ENCODE measurements around the gene NR4A3.
"Not testable (repeated sequence)": the region's sequence is repeated elsewhere in the genome, so short reads cannot be mapped to it uniquely, and the experiment has no call there.

The NR4A3 gene

DNA sequence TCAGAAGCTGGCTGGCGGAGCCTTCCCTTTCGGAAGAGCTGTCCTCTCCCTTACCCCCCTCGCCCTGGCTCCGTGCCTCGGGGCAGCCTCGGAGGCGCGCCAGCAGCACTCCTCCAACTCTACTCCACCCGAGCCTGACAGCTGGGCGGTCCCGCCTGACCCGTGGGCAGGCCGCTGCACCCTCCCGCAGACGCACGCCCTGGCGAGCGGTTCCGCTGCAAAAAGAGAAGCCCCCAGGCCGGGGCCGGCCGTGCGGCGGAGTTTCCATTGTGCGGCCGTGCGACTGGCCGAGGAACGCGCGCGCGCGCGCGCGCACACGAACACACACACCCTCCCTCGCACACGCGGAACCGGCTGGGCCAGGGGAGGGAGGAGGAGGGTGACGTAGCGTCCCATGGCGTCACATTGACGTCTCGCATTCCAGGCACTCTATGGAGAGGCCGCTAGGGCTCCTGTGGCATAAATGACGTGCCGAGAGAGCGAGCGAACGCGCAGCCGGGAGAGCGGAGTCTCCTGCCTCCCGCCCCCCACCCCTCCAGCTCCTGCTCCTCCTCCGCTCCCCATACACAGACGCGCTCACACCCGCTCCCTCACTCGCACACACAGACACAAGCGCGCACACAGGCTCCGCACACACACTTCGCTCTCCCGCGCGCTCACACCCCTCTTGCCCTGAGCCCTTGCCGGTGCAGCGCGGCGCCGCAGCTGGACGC lies at the start of gene NR4A3:
NR4A3 (plus strand) TSS at position 490 of the 713 bp plus-strand sequence. CDS start 6,158 bp downstream, outside the sequence.
- peak within 1 kb of the TSS; percentile 98 for H3K4me3 Mint-ChIP-seq
- ATAC-seq = peak; percentile 53
- H3K9me3 Mint-ChIP-seq = no peaks in the 10 kb centered on the region
- peak within 1 kb of the TSS; percentile 74 for H3K27ac Mint-ChIP-seq
- DNase-seq (ENCODE audit: low spot score in 2 of 2) = peak; percentile 61 to 82
- H3K36me3 Mint-ChIP-seq = peaks cover 75% of the 10 kb centered on the region
- peaks cover 64% of the 10 kb centered on the region for H3K4me1 Mint-ChIP-seq

DNA sequence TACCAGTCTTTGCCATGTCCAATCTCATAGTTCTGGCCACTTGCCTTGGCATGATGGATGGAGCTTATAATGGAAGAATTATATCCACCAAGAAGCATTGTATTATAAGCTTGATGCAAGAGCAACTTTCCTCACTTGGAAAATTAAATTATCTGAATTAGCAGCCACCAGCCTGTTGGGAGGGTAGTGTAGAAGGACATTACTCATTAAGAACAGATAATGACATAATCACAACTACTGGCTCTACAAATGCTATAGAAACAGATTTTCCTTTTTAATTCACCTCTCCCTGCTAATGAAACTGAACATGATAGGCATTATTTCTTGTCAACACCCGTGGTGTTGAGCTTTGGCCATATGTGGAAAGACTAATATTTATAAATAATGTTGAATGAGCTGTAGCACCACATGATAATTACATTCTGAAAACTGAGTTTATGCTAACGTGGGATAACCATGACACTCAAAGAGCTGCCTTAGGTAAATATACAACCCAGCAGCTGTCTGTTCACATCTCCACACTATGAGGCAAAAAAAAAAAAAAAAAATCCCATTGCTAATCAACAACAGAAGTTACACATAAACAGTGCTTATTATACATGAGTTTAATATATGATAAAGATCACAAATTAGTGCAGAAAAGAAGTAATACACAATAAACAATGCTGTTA lies 48.1 kb upstream of the NR4A3 start:
- ATAC-seq = no peak
- no peaks in the 10 kb centered on the region for H3K36me3 Mint-ChIP-seq
- no peaks in the 10 kb centered on the region for H3K9me3 Mint-ChIP-seq
- H3K4me1 Mint-ChIP-seq = peaks cover 2% of the 10 kb centered on the region
- no peak overlapping the region for H3K4me3 Mint-ChIP-seq
- no peak overlapping the region for H3K27ac Mint-ChIP-seq
- no peak for DNase-seq (ENCODE audit: low spot score in 2 of 2)

DNA sequence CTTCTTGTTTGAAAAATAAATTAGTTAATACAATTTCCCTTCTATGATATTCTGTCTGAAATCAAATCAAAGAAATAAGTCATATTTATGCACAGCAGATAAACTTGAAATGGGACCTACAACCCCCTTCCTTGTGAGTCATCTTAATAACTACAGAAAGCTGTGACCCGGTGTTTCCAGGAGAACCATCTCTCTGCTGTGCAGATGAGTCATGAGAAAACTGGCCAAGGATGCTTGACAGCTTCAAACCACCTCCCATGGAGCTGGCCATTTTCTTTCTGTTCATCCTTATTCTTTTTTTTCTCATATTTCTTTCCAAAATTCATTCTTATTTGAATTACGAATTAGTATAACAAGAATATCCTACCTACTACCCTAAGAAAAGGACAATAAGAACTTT lies 43.4 kb upstream of the NR4A3 start:
- peaks cover 12% of the 10 kb centered on the region for H3K4me1 Mint-ChIP-seq
- H3K36me3 Mint-ChIP-seq = no peaks in the 10 kb centered on the region
- no peaks in the 10 kb centered on the region for H3K9me3 Mint-ChIP-seq
- H3K4me3 Mint-ChIP-seq = no peak overlapping the region
- peak overlapping the region; percentile 76 for H3K27ac Mint-ChIP-seq
- ATAC-seq = peak; percentile 87
- no peak for DNase-seq (ENCODE audit: low spot score in 2 of 2)

DNA sequence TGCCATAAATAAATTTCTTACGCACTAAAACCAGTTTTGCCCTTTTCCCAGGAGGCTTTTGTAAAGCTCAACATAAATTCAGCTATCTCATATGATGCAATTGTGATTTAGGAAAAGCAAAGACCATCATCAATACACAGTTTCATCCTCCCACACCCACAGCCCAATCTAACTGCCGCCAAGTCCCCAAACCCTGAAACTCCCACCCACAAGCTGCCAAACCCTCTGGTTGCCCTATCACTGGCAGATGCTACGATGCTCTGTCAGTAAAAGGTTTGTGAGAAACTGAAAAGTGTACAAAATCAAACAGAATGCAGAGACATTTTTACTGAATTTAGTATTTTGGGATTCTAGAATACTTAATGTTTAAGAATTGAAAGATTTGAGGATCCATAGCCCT lies 42.8 kb upstream of the NR4A3 start:
- DNase-seq (ENCODE audit: low spot score in 2 of 2) (no peak), ATAC-seq (peak; percentile 29)
- Mint-ChIP-seq H3K4me1 (peaks cover 13% of the 10 kb centered on the region), H3K4me3 (no peak overlapping the region), H3K36me3 (no peaks in the 10 kb centered on the region), H3K9me3 (no peaks in the 10 kb centered on the region), H3K27ac (peak overlapping the region; percentile 76)

DNA sequence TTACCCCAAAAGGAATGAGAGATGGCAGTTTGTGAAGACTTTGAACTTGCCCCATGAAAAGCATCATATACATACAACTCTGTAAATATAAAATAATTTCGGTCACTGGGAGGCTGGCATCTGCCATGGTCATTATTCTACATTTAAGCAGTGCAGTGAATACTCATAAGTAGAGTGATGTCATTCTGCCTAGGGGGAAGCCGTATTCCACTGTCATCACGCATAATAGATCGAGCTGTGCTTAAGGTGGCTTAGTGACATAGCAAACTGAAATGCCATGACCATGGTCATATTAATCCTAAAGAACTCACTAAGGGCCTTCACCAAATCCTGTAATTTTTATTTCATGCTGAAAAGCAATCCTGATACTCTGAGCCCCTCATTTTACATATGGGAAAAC lies 42.4 kb upstream of the NR4A3 start:
- H3K4me3 Mint-ChIP-seq = no peak overlapping the region
- peak overlapping the region; percentile 76 for H3K27ac Mint-ChIP-seq
- peaks cover 13% of the 10 kb centered on the region for H3K4me1 Mint-ChIP-seq
- H3K9me3 Mint-ChIP-seq = no peaks in the 10 kb centered on the region
- no peak for DNase-seq (ENCODE audit: low spot score in 2 of 2)
- peak; percentile 75 for ATAC-seq
- no peaks in the 10 kb centered on the region for H3K36me3 Mint-ChIP-seq

DNA sequence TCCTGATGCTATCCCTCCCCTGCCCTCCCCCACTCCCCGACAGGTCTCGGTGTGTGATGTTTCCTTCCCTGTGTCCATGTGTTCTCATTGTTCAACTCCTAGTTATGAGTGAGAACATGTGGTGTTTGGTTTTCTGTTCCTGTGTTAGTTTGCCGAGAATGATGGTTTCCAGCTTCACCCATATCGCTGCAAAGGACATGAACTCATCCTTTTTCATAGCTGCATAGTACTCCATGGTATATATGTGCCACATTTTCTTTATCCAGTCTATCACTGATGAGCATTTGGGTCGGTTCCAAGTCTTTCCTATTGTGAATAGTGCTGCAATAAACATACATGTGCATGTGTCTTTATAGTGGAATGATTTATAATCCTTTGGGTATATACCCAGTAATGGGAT lies 39.3 kb upstream of the NR4A3 start:
- DNase-seq (ENCODE audit: low spot score in 2 of 2); H3K9me3 Mint-ChIP-seq; ATAC-seq; H3K4me3 Mint-ChIP-seq; H3K36me3 Mint-ChIP-seq; H3K27ac Mint-ChIP-seq: not testable (repeated sequence)
- H3K4me1 Mint-ChIP-seq = peaks cover 13% of the 10 kb centered on the region

DNA sequence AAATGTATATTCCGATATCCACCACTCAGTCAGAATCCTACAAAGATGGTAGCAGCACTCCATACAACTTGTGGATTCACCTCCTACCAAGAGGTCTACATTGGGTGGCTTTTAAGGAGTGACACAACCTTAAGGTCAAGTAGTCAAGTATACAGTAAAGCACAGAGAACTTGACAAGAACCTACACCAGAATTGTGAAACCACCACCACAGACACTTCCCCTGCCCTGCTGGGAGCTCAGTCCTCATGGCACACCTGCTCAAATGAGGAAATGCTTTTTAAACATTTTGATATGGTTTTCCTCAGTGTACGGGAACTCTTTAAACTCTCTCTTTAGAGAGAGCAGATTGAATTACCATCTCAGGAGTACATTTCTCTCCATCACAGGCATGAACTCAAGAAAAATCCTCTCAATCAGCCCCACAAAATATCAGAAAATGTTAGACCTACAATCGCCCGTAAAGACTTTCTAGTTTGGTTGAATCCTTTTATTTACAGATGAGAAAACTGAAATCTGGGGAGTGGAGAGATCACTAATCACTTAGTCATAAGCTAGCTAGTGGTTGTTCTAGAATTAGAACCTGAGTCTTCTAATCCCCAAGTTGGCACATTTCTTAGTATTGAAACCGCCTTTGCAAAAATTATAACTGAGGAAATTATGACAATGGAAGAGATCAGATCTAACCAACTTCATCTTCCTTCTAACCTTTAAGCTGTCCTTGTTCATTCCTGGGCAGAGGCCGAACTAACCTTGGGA lies 38.5 kb upstream of the NR4A3 start:
- Mint-ChIP-seq H3K27ac (no peak overlapping the region), H3K4me1 (peaks cover 13% of the 10 kb centered on the region), H3K36me3 (no peaks in the 10 kb centered on the region), H3K4me3 (no peak overlapping the region), H3K9me3 (no peaks in the 10 kb centered on the region)
- ATAC-seq (peak; percentile 63), DNase-seq (ENCODE audit: low spot score in 2 of 2) (no peak)

DNA sequence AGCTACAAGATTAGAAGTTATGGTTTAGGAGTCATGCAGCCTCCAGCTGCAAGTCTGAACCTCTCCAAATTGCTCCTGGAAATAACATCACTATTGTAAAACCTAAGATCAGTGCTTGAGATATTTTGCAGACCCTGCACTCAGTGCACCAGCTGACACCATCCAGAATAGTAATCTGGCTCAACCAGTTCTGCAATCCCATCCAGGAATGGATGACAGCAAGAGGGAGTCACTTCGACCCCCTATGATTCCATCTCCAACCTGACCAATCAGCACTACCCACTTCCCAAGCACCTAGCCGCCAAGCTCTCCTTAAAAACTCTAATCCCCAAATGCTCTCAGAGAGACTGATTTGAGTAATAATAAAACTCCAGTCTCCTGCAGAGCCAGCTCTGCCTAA lies 37.9 kb upstream of the NR4A3 start:
- no peak for ATAC-seq
- Mint-ChIP-seq H3K27ac (no peak overlapping the region), H3K36me3 (no peaks in the 10 kb centered on the region), H3K4me3 (no peak overlapping the region), H3K9me3 (no peaks in the 10 kb centered on the region), H3K4me1 (peaks cover 10% of the 10 kb centered on the region)
- no peak for DNase-seq (ENCODE audit: low spot score in 2 of 2)

DNA sequence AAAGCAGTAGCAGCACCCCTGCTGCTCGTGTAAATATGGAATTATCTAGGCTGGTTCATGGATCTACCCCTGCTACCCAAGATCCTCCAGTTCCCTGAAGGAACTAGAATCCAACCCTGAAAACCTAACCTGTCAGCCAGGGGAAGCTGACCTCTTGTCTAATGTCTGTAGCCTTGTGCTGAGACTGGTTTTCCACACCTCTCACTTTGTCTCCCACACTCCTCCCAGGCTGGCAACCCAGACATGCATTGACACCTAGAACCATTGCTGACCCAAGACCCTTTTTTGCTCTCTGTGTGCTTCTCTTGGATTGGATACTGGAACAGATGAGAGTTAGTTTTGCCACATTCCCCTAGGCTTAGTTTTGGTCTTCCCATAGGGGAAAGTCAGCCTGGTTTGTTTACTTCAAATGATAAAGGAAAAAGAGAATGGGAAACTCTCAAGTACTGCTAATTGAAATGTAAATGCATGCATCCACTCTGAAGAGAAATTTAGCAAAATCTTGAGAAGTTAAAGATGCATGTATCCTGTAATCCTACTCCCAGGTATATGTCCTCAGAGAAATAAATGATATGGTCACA lies 36.6 kb upstream of the NR4A3 start:
- no peak overlapping the region for H3K27ac Mint-ChIP-seq
- no peaks in the 10 kb centered on the region for H3K9me3 Mint-ChIP-seq
- no peak overlapping the region for H3K4me3 Mint-ChIP-seq
- no peak for ATAC-seq
- H3K4me1 Mint-ChIP-seq = peaks cover 6% of the 10 kb centered on the region
- H3K36me3 Mint-ChIP-seq = no peaks in the 10 kb centered on the region
- no peak for DNase-seq (ENCODE audit: low spot score in 2 of 2)

DNA sequence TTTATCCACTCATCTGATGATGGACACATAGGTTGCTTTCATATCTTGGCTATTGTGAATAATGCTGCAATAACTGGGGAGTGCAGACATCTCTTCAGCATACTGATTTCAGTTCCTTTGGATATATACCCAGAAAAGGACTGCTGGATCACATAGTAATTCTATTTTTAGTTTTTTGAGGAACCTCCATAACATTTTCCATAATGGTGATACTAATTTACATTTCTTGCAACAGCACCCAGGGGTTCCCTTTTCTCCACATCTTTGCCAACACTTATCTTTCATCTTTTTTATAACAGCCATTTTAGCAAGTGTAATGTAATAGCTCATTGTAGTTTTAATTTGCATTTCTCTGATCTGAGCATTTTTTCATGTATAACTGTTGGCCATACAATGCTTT lies 34.1 kb upstream of the NR4A3 start:
- ATAC-seq (no peak), DNase-seq (ENCODE audit: low spot score in 2 of 2) (no peak)
- H3K27ac Mint-ChIP-seq = no peak overlapping the region
- H3K9me3 Mint-ChIP-seq = no peaks in the 10 kb centered on the region
- H3K4me1 Mint-ChIP-seq = peaks cover 6% of the 10 kb centered on the region
- no peak overlapping the region for H3K4me3 Mint-ChIP-seq
- H3K36me3 Mint-ChIP-seq = no peaks in the 10 kb centered on the region

DNA sequence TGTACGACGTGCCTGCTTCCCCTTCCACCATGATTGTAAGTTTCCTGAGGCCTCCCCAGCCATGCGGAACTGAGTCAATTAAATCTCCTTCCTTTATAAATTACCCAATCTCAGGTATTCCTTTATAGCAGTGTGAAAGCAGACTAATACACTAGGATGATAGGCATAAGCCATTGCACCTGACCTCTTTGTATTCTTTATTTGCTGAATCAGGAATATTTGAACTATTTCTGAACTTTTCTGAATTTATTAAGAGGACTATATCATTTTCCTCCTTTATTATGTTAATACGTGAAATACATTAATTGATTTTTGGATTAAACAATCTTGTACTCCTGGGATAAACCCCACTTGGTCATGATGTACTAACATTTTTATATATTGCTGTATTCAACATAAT lies 28.2 kb upstream of the NR4A3 start:
- Mint-ChIP-seq H3K9me3 (no peaks in the 10 kb centered on the region), H3K27ac (no peak overlapping the region), H3K4me1 (no peaks in the 10 kb centered on the region), H3K36me3 (no peaks in the 10 kb centered on the region), H3K4me3 (no peak overlapping the region)
- ATAC-seq (no peak), DNase-seq (ENCODE audit: low spot score in 2 of 2) (no peak)

DNA sequence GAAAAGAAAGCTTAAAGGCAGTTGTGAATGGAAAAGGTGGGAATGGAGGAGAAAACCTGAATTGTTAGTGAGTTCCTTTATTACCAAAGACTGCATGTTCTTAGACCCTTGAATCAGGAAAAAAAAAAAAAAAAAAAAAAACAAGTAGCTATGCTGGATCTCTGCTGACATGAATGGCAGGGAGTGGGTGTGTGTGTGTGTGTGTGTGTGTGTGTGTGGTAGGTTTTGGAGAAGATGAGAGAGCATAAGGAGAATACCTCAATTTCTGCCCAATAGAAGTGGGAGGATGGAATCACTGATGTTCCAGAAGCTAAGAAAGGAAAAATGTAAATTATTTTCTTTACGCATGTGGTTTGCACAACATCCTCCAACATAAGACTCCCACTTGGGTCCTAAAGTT lies 25.5 kb upstream of the NR4A3 start:
- no peaks in the 10 kb centered on the region for H3K36me3 Mint-ChIP-seq
- H3K4me1 Mint-ChIP-seq = no peaks in the 10 kb centered on the region
- H3K9me3 Mint-ChIP-seq = no peaks in the 10 kb centered on the region
- DNase-seq (ENCODE audit: low spot score in 2 of 2) (no peak), ATAC-seq (no peak)
- H3K27ac Mint-ChIP-seq = no peak overlapping the region
- no peak overlapping the region for H3K4me3 Mint-ChIP-seq

DNA sequence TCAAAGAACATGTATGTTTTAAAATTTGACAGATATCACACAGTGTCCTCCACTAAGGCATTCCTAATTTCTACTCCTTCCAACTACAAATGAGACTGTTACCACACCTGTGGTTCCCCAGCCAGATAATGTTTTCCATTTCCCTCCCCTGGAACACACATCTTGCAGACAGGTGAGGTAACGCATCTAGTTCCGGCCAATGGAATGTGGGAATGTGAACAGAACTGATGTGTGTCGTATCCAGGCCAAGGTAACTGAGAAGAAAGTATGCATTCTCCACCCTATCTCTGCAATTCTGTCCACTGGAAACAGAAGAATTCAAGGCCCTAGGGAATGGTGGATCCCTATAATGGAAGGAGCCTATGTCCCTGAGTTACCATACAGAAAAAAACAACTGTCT lies 19.9 kb upstream of the NR4A3 start:
- no peaks in the 10 kb centered on the region for H3K9me3 Mint-ChIP-seq
- peaks cover 8% of the 10 kb centered on the region for H3K4me1 Mint-ChIP-seq
- H3K36me3 Mint-ChIP-seq = no peaks in the 10 kb centered on the region
- no peak for DNase-seq (ENCODE audit: low spot score in 2 of 2)
- no peak overlapping the region for H3K27ac Mint-ChIP-seq
- H3K4me3 Mint-ChIP-seq = no peak overlapping the region
- no peak for ATAC-seq

DNA sequence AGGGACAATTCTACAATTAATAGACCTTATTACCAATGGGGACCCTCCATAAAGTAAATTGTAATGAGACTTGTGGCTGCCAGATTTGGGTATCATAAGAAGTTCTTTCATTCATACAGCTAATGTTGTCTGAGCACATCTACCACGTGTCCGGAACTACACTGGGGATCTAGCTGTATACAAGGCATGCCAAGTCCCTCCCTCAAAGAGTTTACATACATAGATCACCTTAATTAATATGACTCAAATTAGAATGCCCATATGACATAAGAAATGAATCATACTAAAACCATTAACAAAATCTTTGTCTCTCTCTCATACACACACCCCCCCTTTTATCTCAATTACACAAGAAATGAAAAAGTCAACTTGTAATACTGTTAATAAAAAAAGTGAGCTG lies 18.0 kb upstream of the NR4A3 start:
- no peaks in the 10 kb centered on the region for H3K36me3 Mint-ChIP-seq
- DNase-seq (ENCODE audit: low spot score in 2 of 2) = no peak
- ATAC-seq = peak; percentile 42
- no peak overlapping the region for H3K4me3 Mint-ChIP-seq
- no peak overlapping the region for H3K27ac Mint-ChIP-seq
- H3K4me1 Mint-ChIP-seq = peaks cover 21% of the 10 kb centered on the region
- H3K9me3 Mint-ChIP-seq = no peaks in the 10 kb centered on the region

DNA sequence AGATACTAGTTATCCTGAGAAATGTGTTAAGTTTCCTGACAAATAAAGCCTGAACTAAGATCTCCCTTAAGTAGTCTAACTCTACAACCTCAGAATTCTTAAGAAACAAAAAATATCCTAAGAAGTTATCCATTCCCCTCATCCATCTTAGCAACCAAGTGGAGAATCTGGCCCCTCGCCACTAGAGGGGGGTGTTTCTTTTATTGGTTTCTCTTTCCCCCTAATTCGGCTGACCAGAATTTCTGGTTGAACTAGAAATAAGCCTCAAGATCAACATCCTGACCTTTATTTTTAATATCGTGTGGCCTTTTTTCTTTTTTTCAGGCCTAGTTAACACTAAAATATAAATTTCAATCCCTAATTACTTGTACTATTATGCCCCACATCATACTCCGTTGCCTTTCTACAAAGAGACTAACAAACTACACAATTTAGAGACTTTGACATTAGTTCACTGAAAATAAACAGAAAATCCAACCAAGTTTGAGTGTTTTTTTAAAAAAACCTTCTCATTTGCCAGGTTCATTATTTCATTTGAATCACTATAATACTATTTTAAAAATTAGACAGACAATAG lies 14.3 kb upstream of the NR4A3 start:
- Mint-ChIP-seq H3K9me3 (no peaks in the 10 kb centered on the region), H3K27ac (peak overlapping the region; percentile 16), H3K4me3 (no peak overlapping the region), H3K36me3 (peaks cover 6% of the 10 kb centered on the region), H3K4me1 (peaks cover 47% of the 10 kb centered on the region)
- peak in 1 of 2 donors; percentile 68 for DNase-seq (ENCODE audit: low spot score in 2 of 2)
- peak; percentile 33 for ATAC-seq

Data from stimulated activated effector memory CD8-positive, alpha-beta T cell treated with anti-CD3 and anti-CD28 coated beads, Interleukin-12 subunit alpha, Interleukin-12 subunit beta, amount 100 ng/mL, for 72 hours (primary cell).